ENCODE data around the gene XRCC5. TPM values are rescaled to one million over a fixed set of nuclear protein-coding genes. Genes with fewer than 3 reads are reported as not detected.
"Not testable (repeated sequence)": the region's sequence is repeated elsewhere in the genome, so short reads cannot be mapped to it uniquely, and the experiment has no call there.

Gene XRCC5
- total and polyA plus RNA-seq, 2 donors: 113 to 390 TPM

GRCh38 chr2:216195565-216196029 lies 86.4 kb downstream of the XRCC5 start:
- no peak for DNase-seq (ENCODE audit: low read depth in 6 of 9, low spot score in 9 of 9)
- Histone ChIP-seq H3K27ac (ENCODE audit: low read depth in 1 of 2, low read length in 1 of 2) (no peak overlapping the region), H3K4me3 (ENCODE audit: low read length in 2 of 2) (no peak overlapping the region), H3K27me3 (ENCODE audit: control insufficient read depth in 2 of 2, insufficient read depth in 1 of 2, low read length in 1 of 2) (no peaks in the 10 kb centered on the region), H3K9me3 (ENCODE audit: control insufficient read depth in 2 of 2, insufficient read depth in 1 of 2, low read length in 1 of 2) (no peaks in the 10 kb centered on the region), H3K36me3 (ENCODE audit: control insufficient read depth in 2 of 2, insufficient read depth in 2 of 2, low read length in 1 of 2) (peaks cover 44 to 95% of the 10 kb centered on the region in 2 donors), H3K4me1 (ENCODE audit: control insufficient read depth in 2 of 2, insufficient read depth in 2 of 2, low read length in 2 of 2) (no peaks in the 10 kb centered on the region)
- 96% methylated on average over 4 of the region's 4 CpGs for WGBS

- Histone ChIP-seq H3K9me3 (ENCODE audit: control insufficient read depth in 2 of 2, insufficient read depth in 1 of 2, low read length in 1 of 2) (no peaks in the 10 kb centered on the region), H3K4me1 (ENCODE audit: control insufficient read depth in 2 of 2, insufficient read depth in 2 of 2, low read length in 2 of 2) (no peaks in the 10 kb centered on the region), H3K36me3 (ENCODE audit: control insufficient read depth in 2 of 2, insufficient read depth in 2 of 2, low read length in 1 of 2) (peaks cover 48 to 93% of the 10 kb centered on the region in 2 donors), H3K4me3 (ENCODE audit: low read length in 2 of 2) (no peak overlapping the region), H3K27ac (ENCODE audit: low read depth in 1 of 2, low read length in 1 of 2) (no peak overlapping the region), H3K27me3 (ENCODE audit: control insufficient read depth in 2 of 2, insufficient read depth in 1 of 2, low read length in 1 of 2) (no peaks in the 10 kb centered on the region)
- 82% methylated on average over 3 of the region's 3 CpGs for WGBS
- no peak for DNase-seq (ENCODE audit: low read depth in 6 of 9, low spot score in 9 of 9)
Observed at GRCh38 chr2:216201692-216202306, 92.7 kb downstream of the XRCC5 start.

GRCh38 chr2:216202626-216203250 lies 93.6 kb downstream of the XRCC5 start:
- WGBS: 99% methylated on average over 3 of the region's 3 CpGs
- Histone ChIP-seq H3K4me1 (ENCODE audit: control insufficient read depth in 2 of 2, insufficient read depth in 2 of 2, low read length in 2 of 2) (no peaks in the 10 kb centered on the region), H3K36me3 (ENCODE audit: control insufficient read depth in 2 of 2, insufficient read depth in 2 of 2, low read length in 1 of 2) (peaks cover 53 to 93% of the 10 kb centered on the region in 2 donors), H3K4me3 (ENCODE audit: low read length in 2 of 2) (no peak overlapping the region), H3K27ac (ENCODE audit: low read depth in 1 of 2, low read length in 1 of 2) (no peak overlapping the region), H3K9me3 (ENCODE audit: control insufficient read depth in 2 of 2, insufficient read depth in 1 of 2, low read length in 1 of 2) (no peaks in the 10 kb centered on the region), H3K27me3 (ENCODE audit: control insufficient read depth in 2 of 2, insufficient read depth in 1 of 2, low read length in 1 of 2) (no peaks in the 10 kb centered on the region)
- no peak for DNase-seq (ENCODE audit: low read depth in 6 of 9, low spot score in 9 of 9)

GRCh38 chr2:216205486-216205885 lies 96.3 kb downstream of the XRCC5 start:
- peaks cover 58 to 92% of the 10 kb centered on the region in 2 donors for H3K36me3 ChIP-seq (ENCODE audit: control insufficient read depth in 2 of 2, insufficient read depth in 2 of 2, low read length in 1 of 2)
- no peaks in the 10 kb centered on the region for H3K9me3 ChIP-seq (ENCODE audit: control insufficient read depth in 2 of 2, insufficient read depth in 1 of 2, low read length in 1 of 2)
- WGBS: 95% methylated on average over 1 of the region's 1 CpG
- no peak overlapping the region for H3K4me3 ChIP-seq (ENCODE audit: low read length in 2 of 2)
- H3K27me3 ChIP-seq (ENCODE audit: control insufficient read depth in 2 of 2, insufficient read depth in 1 of 2, low read length in 1 of 2): no peaks in the 10 kb centered on the region
- no peak for DNase-seq (ENCODE audit: low read depth in 6 of 9, low spot score in 9 of 9)
- no peak overlapping the region for H3K27ac ChIP-seq (ENCODE audit: low read depth in 1 of 2, low read length in 1 of 2)
- no peaks in the 10 kb centered on the region for H3K4me1 ChIP-seq (ENCODE audit: control insufficient read depth in 2 of 2, insufficient read depth in 2 of 2, low read length in 2 of 2)

- DNase-seq (ENCODE audit: low read depth in 6 of 9, low spot score in 9 of 9): no peak
- 94% methylated on average over 2 of the region's 2 CpGs for WGBS
- Histone ChIP-seq H3K36me3 (ENCODE audit: control insufficient read depth in 2 of 2, insufficient read depth in 2 of 2, low read length in 1 of 2) (peaks cover 55 to 94% of the 10 kb centered on the region in 2 donors), H3K27me3 (ENCODE audit: control insufficient read depth in 2 of 2, insufficient read depth in 1 of 2, low read length in 1 of 2) (no peaks in the 10 kb centered on the region), H3K4me1 (ENCODE audit: control insufficient read depth in 2 of 2, insufficient read depth in 2 of 2, low read length in 2 of 2) (no peaks in the 10 kb centered on the region), H3K9me3 (ENCODE audit: control insufficient read depth in 2 of 2, insufficient read depth in 1 of 2, low read length in 1 of 2) (no peaks in the 10 kb centered on the region), H3K4me3 (ENCODE audit: low read length in 2 of 2) (no peak overlapping the region), H3K27ac (ENCODE audit: low read depth in 1 of 2, low read length in 1 of 2) (no peak overlapping the region)
Observed at GRCh38 chr2:216206041-216206703, 97.0 kb downstream of the XRCC5 start.

- no peak for DNase-seq (ENCODE audit: low read depth in 6 of 9, low spot score in 9 of 9)
- Histone ChIP-seq H3K9me3 (ENCODE audit: control insufficient read depth in 2 of 2, insufficient read depth in 1 of 2, low read length in 1 of 2) (no peaks in the 10 kb centered on the region), H3K36me3 (ENCODE audit: control insufficient read depth in 2 of 2, insufficient read depth in 2 of 2, low read length in 1 of 2) (peaks cover 54 to 93% of the 10 kb centered on the region in 2 donors), H3K27me3 (ENCODE audit: control insufficient read depth in 2 of 2, insufficient read depth in 1 of 2, low read length in 1 of 2) (no peaks in the 10 kb centered on the region), H3K4me1 (ENCODE audit: control insufficient read depth in 2 of 2, insufficient read depth in 2 of 2, low read length in 2 of 2) (no peaks in the 10 kb centered on the region), H3K4me3 (ENCODE audit: low read length in 2 of 2) (no peak overlapping the region), H3K27ac (ENCODE audit: low read depth in 1 of 2, low read length in 1 of 2) (no peak overlapping the region)
- 96% methylated on average over 5 of the region's 5 CpGs for WGBS
Observed at GRCh38 chr2:216206821-216207220, 97.7 kb downstream of the XRCC5 start.

GRCh38 chr2:216208661-216209060 lies 99.5 kb downstream of the XRCC5 start:
- WGBS: 98% methylated on average over 8 of the region's 8 CpGs
- not testable (repeated sequence) for H3K27me3 ChIP-seq (ENCODE audit: control insufficient read depth in 2 of 2, insufficient read depth in 1 of 2, low read length in 1 of 2); H3K27ac ChIP-seq (ENCODE audit: low read depth in 1 of 2, low read length in 1 of 2); H3K4me3 ChIP-seq (ENCODE audit: low read length in 2 of 2); DNase-seq (ENCODE audit: low read depth in 6 of 9, low spot score in 9 of 9); H3K9me3 ChIP-seq (ENCODE audit: control insufficient read depth in 2 of 2, insufficient read depth in 1 of 2, low read length in 1 of 2); H3K4me1 ChIP-seq (ENCODE audit: control insufficient read depth in 2 of 2, insufficient read depth in 2 of 2, low read length in 2 of 2)
- H3K36me3 ChIP-seq (ENCODE audit: control insufficient read depth in 2 of 2, insufficient read depth in 2 of 2, low read length in 1 of 2): peaks cover 42 to 89% of the 10 kb centered on the region in 2 donors

GRCh38 chr2:216210701-216211540 lies 101.8 kb downstream of the XRCC5 start:
- no peaks in the 10 kb centered on the region for H3K27me3 ChIP-seq (ENCODE audit: control insufficient read depth in 2 of 2, insufficient read depth in 1 of 2, low read length in 1 of 2)
- peaks cover 26 to 73% of the 10 kb centered on the region in 2 donors for H3K36me3 ChIP-seq (ENCODE audit: control insufficient read depth in 2 of 2, insufficient read depth in 2 of 2, low read length in 1 of 2)
- no peak overlapping the region for H3K4me3 ChIP-seq (ENCODE audit: low read length in 2 of 2)
- no peak overlapping the region for H3K27ac ChIP-seq (ENCODE audit: low read depth in 1 of 2, low read length in 1 of 2)
- no peaks in the 10 kb centered on the region for H3K9me3 ChIP-seq (ENCODE audit: control insufficient read depth in 2 of 2, insufficient read depth in 1 of 2, low read length in 1 of 2)
- 65% methylated on average over 3 of the region's 3 CpGs for WGBS
- DNase-seq (ENCODE audit: low read depth in 6 of 9, low spot score in 9 of 9): no peak
- H3K4me1 ChIP-seq (ENCODE audit: control insufficient read depth in 2 of 2, insufficient read depth in 2 of 2, low read length in 2 of 2): no peaks in the 10 kb centered on the region
